HUDEP-2 (cell line): ENCODE data around the gene EXOC8.
A peak's percentile ranks its signal among the peaks of the same experiment; 100 is the strongest.

ENCODE experiments used
- DNase-seq, 76 experiments: peaks; one replicate each; lab custom pipeline; 2025; ENCODE audit not compliant: unreplicated experiment in 76 of 76; lab: John Stamatoyannopoulos, UW

EXOC8 gene

GRCh38 chr1:231337472-231338269 is at the start of gene EXOC8:
Gene EXOC8, minus strand, starts transcription at chr1:231337852. Its CDS starts 107 bp downstream, at chr1:231337745.
- DNase-seq = peak in 75 of 76 experiments; percentile 46 to 98 (median 93)

GRCh38 chr1:231386466-231386865 is 48.8 kb upstream of the EXOC8 start:
- DNase-seq = no peak

- DNase-seq = no peak
These were observed 47.7 kb upstream of the EXOC8 start for GRCh38 chr1:231385416-231385748.

- no peak for DNase-seq
These were observed 47.2 kb upstream of the EXOC8 start for GRCh38 chr1:231384696-231385415.

- DNase-seq = no peak
These were observed 45.7 kb upstream of the EXOC8 start for GRCh38 chr1:231383159-231383860.

GRCh38 chr1:231382426-231382825 is 44.8 kb upstream of the EXOC8 start:
- no peak for DNase-seq

- no peak for DNase-seq
These were observed 44.1 kb upstream of the EXOC8 start for GRCh38 chr1:231381729-231382128.

- DNase-seq = no peak
These were observed 39.4 kb upstream of the EXOC8 start for GRCh38 chr1:231376875-231377549.

GRCh38 chr1:231376101-231376500 is 38.4 kb upstream of the EXOC8 start:
- no peak for DNase-seq

- DNase-seq = no peak
These were observed 36.7 kb upstream of the EXOC8 start for GRCh38 chr1:231374394-231374793.

GRCh38 chr1:231372501-231372900 is 34.8 kb upstream of the EXOC8 start:
- no peak for DNase-seq

- DNase-seq = no peak
These were observed 31.6 kb upstream of the EXOC8 start for GRCh38 chr1:231369282-231369681.

GRCh38 chr1:231364192-231364591 is 26.5 kb upstream of the EXOC8 start:
- DNase-seq = peak in 6 of 76 experiments; percentile 2 to 20 (median 16)

- DNase-seq = no peak
These were observed 26.0 kb upstream of the EXOC8 start for GRCh38 chr1:231363624-231364023.

- no peak for DNase-seq
These were observed 24.7 kb upstream of the EXOC8 start for GRCh38 chr1:231362325-231362724.

- no peak for DNase-seq
These were observed 21.5 kb upstream of the EXOC8 start for GRCh38 chr1:231359113-231359512.

- DNase-seq = peak in 26 of 76 experiments; percentile 11 to 54 (median 36)
These were observed 20.2 kb upstream of the EXOC8 start for GRCh38 chr1:231357831-231358354.

GRCh38 chr1:231357187-231357772 is 19.6 kb upstream of the EXOC8 start:
- DNase-seq = no peak

GRCh38 chr1:231355171-231355570 is 17.5 kb upstream of the EXOC8 start:
- peak in 1 of 76 experiments; percentile 24 for DNase-seq

GRCh38 chr1:231354330-231355020 is 16.8 kb upstream of the EXOC8 start:
- DNase-seq = peak in 15 of 76 experiments; percentile 5 to 50 (median 20)
